ENCODE results near the gene RNF145.
"Not testable (repeated sequence)": the region's sequence is repeated elsewhere in the genome, so short reads cannot be mapped to it uniquely, and the experiment has no call there.

The RNF145 gene

GRCh38 chr5:159135896-159136531 is 73.3 kb downstream of the RNF145 start:
- Mint-ChIP-seq H3K27ac (no peak overlapping the region), H3K36me3 (ENCODE audit: low read depth) (no peaks in the 10 kb centered on the region), H3K9me3 (no peaks in the 10 kb centered on the region), H3K4me3 (no peak overlapping the region), H3K4me1 (ENCODE audit: low read depth) (no peaks in the 10 kb centered on the region), H3K27me3 (peaks cover 19% of the 10 kb centered on the region)
- no peak for DNase-seq

GRCh38 chr5:159133041-159133741 is 76.2 kb downstream of the RNF145 start:
- no peaks in the 10 kb centered on the region for H3K9me3 Mint-ChIP-seq
- peaks cover 6% of the 10 kb centered on the region for H3K27me3 Mint-ChIP-seq
- H3K36me3 Mint-ChIP-seq (ENCODE audit: low read depth), result no peaks in the 10 kb centered on the region
- no peaks in the 10 kb centered on the region for H3K4me1 Mint-ChIP-seq (ENCODE audit: low read depth)
- no peak overlapping the region for H3K4me3 Mint-ChIP-seq
- no peak for DNase-seq
- H3K27ac Mint-ChIP-seq, result no peak overlapping the region

- DNase-seq, result no peak
- Mint-ChIP-seq H3K27ac (no peak overlapping the region), H3K27me3 (peaks cover 6% of the 10 kb centered on the region), H3K36me3 (ENCODE audit: low read depth) (no peaks in the 10 kb centered on the region), H3K4me3 (no peak overlapping the region), H3K4me1 (ENCODE audit: low read depth) (no peaks in the 10 kb centered on the region), H3K9me3 (no peaks in the 10 kb centered on the region)
Measured at GRCh38 chr5:159132429-159133040, 76.8 kb downstream of the RNF145 start.

GRCh38 chr5:159131951-159132350 is 77.4 kb downstream of the RNF145 start:
- Mint-ChIP-seq H3K4me1 (ENCODE audit: low read depth) (no peaks in the 10 kb centered on the region), H3K4me3 (no peak overlapping the region), H3K9me3 (no peaks in the 10 kb centered on the region), H3K27me3 (peaks cover under 1% of the 10 kb centered on the region), H3K36me3 (ENCODE audit: low read depth) (no peaks in the 10 kb centered on the region), H3K27ac (no peak overlapping the region)
- no peak for DNase-seq

- no peak overlapping the region for H3K27ac Mint-ChIP-seq
Measured at GRCh38 chr5:159130871-159131270, 78.5 kb downstream of the RNF145 start.

DNA sequence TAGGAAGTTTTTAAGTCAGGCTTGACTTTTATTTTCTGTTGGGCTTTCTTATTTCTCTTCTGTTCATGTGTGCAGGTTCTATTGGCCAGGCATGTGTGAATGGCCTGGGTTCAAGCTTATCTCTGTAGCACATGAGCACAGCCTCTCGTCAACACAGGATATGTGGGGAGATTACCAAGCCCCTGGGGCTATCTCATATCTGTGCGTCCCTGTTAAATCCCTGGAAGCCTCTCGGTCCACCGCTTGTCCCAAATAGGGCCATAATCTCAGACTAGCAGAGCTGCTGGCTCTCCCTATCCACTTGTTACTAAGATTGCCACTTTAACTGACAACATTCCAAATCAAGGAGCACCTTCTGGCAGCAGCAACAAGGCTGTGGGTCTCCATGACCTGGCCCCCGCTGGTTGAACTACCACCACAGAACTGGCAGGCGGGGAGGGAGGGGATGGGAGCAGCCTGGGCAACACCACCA is 81.2 kb downstream of the RNF145 start:
- no peak for DNase-seq
- Mint-ChIP-seq H3K4me3 (no peak overlapping the region), H3K27ac (no peak overlapping the region), H3K4me1 (ENCODE audit: low read depth) (peaks cover 8% of the 10 kb centered on the region), H3K9me3 (no peaks in the 10 kb centered on the region), H3K27me3 (no peaks in the 10 kb centered on the region), H3K36me3 (ENCODE audit: low read depth) (no peaks in the 10 kb centered on the region)

More at GRCh38 chr5:159130871-159131270, 78.5 kb downstream of the RNF145 start:
- Mint-ChIP-seq H3K4me1 (ENCODE audit: low read depth) (no peaks in the 10 kb centered on the region), H3K9me3 (no peaks in the 10 kb centered on the region), H3K27me3 (no peaks in the 10 kb centered on the region), H3K36me3 (ENCODE audit: low read depth) (no peaks in the 10 kb centered on the region), H3K4me3 (no peak overlapping the region)
- DNase-seq, result no peak

DNA sequence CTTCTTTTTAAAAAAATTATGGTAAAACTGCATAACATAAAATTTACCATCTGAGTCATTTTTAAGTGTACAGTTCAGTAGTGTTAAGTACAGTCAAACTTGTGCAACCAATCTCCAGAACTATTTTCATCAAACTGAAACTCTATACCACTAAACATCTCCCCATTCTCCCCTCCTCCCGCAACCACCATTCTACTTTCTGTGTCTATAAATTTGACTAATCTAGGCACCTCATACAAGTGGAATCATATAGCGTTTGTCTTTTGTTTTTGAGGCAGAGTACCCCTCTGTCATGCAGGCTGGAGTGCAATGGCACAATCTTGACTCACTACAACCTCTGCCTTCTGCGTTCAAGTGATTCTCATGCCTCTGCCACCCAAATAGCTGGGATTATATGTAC is 85.7 kb downstream of the RNF145 start:
- peaks cover 3% of the 10 kb centered on the region for H3K9me3 Mint-ChIP-seq
- H3K36me3 Mint-ChIP-seq (ENCODE audit: low read depth), result no peaks in the 10 kb centered on the region
- DNase-seq, result no peak
- H3K27ac Mint-ChIP-seq, result peak overlapping the region; percentile 23
- peaks cover 26% of the 10 kb centered on the region for H3K4me1 Mint-ChIP-seq (ENCODE audit: low read depth)
- no peaks in the 10 kb centered on the region for H3K27me3 Mint-ChIP-seq
- H3K4me3 Mint-ChIP-seq, result no peak overlapping the region

DNA sequence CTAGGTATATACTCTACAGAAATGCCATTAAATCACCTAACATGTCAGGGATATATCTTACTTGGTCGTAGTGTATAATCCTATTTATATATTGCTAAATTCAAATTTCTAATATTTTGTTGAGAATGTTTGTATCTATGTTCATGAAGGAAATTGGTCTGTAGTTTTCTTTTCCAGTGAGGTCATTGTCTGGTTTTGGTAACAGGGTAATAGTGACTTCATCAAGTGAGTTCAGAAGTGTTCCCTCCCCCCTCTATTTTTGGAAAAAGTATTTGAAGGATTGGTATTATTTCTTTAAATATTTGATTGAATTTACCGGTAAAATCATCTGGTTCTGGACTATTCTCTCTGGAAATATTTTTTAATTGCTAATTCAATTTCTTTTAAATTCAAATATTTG is 86.2 kb downstream of the RNF145 start:
- H3K4me3 Mint-ChIP-seq, result no peak overlapping the region
- peaks cover 26% of the 10 kb centered on the region for H3K4me1 Mint-ChIP-seq (ENCODE audit: low read depth)
- H3K9me3 Mint-ChIP-seq, result peaks cover 3% of the 10 kb centered on the region
- no peaks in the 10 kb centered on the region for H3K36me3 Mint-ChIP-seq (ENCODE audit: low read depth)
- H3K27me3 Mint-ChIP-seq, result no peaks in the 10 kb centered on the region
- H3K27ac Mint-ChIP-seq, result no peak overlapping the region
- DNase-seq, result no peak

DNA sequence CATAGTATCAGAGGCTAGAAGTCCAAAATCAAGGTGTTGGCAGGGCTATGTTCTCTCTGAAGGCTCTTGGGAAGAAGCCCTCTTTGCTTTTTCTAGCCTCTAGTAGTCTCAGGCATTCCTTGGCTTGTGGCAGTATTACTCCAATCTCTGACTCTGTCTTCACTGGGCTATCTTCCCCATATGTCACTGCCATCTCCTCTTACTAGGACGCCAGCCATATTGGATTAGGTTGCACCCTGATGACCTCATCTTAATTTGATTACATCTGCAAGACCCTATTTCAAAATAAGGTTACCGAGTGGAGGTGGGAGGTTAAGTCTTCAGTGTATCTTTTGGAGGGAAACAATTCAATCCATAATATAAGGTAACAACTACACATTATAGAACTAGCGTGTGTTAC is 88.3 kb downstream of the RNF145 start:
- DNase-seq, result no peak
- Mint-ChIP-seq H3K27ac (peak overlapping the region; percentile 57), H3K27me3 (no peaks in the 10 kb centered on the region)

DNA sequence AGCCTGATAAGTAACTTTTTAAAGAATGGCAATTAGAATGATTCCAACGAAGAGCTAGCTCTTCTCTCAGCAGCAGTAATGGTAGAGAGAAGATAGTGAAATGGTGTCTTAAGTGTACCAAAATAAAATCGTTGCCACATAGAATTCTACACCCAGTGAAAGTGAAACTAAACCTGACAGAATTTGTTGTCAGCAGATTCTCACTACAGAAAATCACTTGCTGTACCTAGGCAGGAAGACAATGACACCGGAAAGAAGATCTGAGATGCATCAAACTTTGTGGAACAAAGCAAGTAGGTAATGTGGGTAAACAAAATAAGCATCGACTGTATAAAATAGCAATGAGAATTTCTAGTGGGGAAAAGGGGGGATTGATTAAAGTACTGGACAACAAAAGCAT is 88.9 kb downstream of the RNF145 start:
- Mint-ChIP-seq H3K36me3 (ENCODE audit: low read depth) (no peaks in the 10 kb centered on the region), H3K9me3 (peaks cover 3% of the 10 kb centered on the region), H3K4me3 (peak overlapping the region; percentile 32), H3K27me3 (no peaks in the 10 kb centered on the region), H3K27ac (peak overlapping the region; percentile 57), H3K4me1 (ENCODE audit: low read depth) (peaks cover 33% of the 10 kb centered on the region)
- no peak for DNase-seq

More for the DNA sequence above, 88.3 kb downstream of the RNF145 start:
- H3K9me3 Mint-ChIP-seq, result peaks cover 3% of the 10 kb centered on the region
- no peak overlapping the region for H3K4me3 Mint-ChIP-seq
- no peaks in the 10 kb centered on the region for H3K36me3 Mint-ChIP-seq (ENCODE audit: low read depth)
- H3K4me1 Mint-ChIP-seq (ENCODE audit: low read depth), result peaks cover 27% of the 10 kb centered on the region

DNA sequence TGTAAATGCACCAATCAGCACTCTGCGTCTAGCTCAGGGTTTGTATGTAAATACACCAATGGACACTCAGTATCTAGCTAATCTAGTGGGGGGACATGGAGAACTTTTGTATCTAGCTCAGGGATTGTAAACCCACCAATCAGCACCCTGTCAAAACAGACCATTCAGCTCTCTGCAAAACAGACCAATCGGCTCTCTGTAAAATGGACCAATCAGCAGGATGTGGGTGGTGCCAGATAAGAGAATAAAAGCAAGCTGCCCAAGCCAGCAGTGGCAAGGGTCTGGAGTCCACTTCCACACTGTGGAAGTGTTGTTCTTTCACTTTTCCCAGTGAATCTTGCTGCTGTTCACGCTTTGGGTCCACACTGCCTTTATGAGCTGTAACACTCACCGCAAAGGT is 89.5 kb downstream of the RNF145 start:
- H3K27me3 Mint-ChIP-seq; H3K9me3 Mint-ChIP-seq; H3K36me3 Mint-ChIP-seq (ENCODE audit: low read depth); DNase-seq: not testable (repeated sequence)
- Mint-ChIP-seq H3K27ac (peak overlapping the region; percentile 57), H3K4me1 (ENCODE audit: low read depth) (peaks cover 35% of the 10 kb centered on the region), H3K4me3 (peak overlapping the region; percentile 32)

- not testable (repeated sequence) for H3K27me3 Mint-ChIP-seq
Measured at GRCh38 chr5:159118958-159119659, 90.2 kb downstream of the RNF145 start.

DNA sequence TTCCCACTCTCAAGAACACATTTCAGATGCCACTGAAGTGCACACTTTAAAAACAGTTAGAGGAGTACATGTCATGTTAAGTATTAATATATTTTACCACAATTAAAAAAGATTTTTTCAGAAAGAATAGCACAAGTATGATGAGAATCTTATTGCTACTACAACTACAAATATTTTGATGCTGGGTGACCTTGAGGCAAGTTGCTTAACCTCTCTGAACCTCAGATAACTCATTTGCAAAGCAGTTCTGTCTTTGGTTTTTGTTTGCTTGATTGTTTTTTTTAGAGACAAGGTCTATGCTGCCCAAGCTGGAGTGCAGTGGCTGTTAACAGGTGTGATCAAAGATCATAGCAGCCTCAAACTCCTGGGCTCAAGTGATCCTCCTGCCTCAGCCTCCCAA is 95.9 kb downstream of the RNF145 start:
- no peak for DNase-seq
- Mint-ChIP-seq H3K36me3 (ENCODE audit: low read depth) (no peaks in the 10 kb centered on the region), H3K9me3 (no peaks in the 10 kb centered on the region), H3K27ac (no peak overlapping the region), H3K27me3 (peaks cover 21% of the 10 kb centered on the region), H3K4me3 (no peak overlapping the region), H3K4me1 (ENCODE audit: low read depth) (peaks cover 8% of the 10 kb centered on the region)

More at GRCh38 chr5:159118958-159119659, 90.2 kb downstream of the RNF145 start:
- not testable (repeated sequence) for H3K36me3 Mint-ChIP-seq (ENCODE audit: low read depth); DNase-seq; H3K4me3 Mint-ChIP-seq; H3K9me3 Mint-ChIP-seq; H3K27ac Mint-ChIP-seq
- H3K4me1 Mint-ChIP-seq (ENCODE audit: low read depth), result peaks cover 34% of the 10 kb centered on the region

- no peaks in the 10 kb centered on the region for H3K9me3 Mint-ChIP-seq
- H3K4me1 Mint-ChIP-seq (ENCODE audit: low read depth), result peaks cover 8% of the 10 kb centered on the region
- no peaks in the 10 kb centered on the region for H3K36me3 Mint-ChIP-seq (ENCODE audit: low read depth)
- H3K4me3 Mint-ChIP-seq, result no peak overlapping the region
- no peak for DNase-seq
- no peak overlapping the region for H3K27ac Mint-ChIP-seq
- peaks cover 31% of the 10 kb centered on the region for H3K27me3 Mint-ChIP-seq
Measured at GRCh38 chr5:159112436-159112835, 96.9 kb downstream of the RNF145 start.
